PFSK-1 (cell line): ENCODE results near the gene DNAAF3.

Source experiments
- POLR2AphosphoS5 ChIP-seq: IDR thresholded peaks from 2 replicates; pipeline ENCODE4 v1.6.1; 2012; ENCODE audit warnings: low read depth, mild to moderate bottlenecking, control low read depth, low read length, moderate library complexity
- REST ChIP-seq, 2 experiments: IDR thresholded peaks; 2 replicates each; pipeline versions ENCODE4 v1.6.1 to v1.8.0; 2011 to 2012; ENCODE audit warnings: low read depth in 2 of 2, low read length in 2 of 2, control low read depth in 1 of 2, inconsistent platforms in 1 of 2, mild to moderate bottlenecking in 1 of 2, moderate library complexity in 1 of 2; ENCODE audit not compliant: insufficient read depth in 1 of 2
- SIN3A ChIP-seq: IDR thresholded peaks from 2 replicates; pipeline ENCODE4 v1.6.1; 2012; ENCODE audit warnings: mild to moderate bottlenecking, low read length, moderate library complexity, borderline replicate concordance; ENCODE audit not compliant: insufficient read depth
- TAF1 ChIP-seq: IDR thresholded peaks from 2 replicates; pipeline ENCODE4 v1.6.1; 2012; ENCODE audit warnings: low read length, control low read depth, borderline replicate concordance; ENCODE audit not compliant: insufficient read depth

- TF ChIP-seq POLR2AphosphoS5 (no peak), REST (IDR thresholded peaks at IDR 0.05; ENCODE audit: insufficient read depth in 1 of 2, low read depth in 2 of 2, low read length in 2 of 2) (no peak), TAF1 (no peak), SIN3A (no peak)
Observed at GRCh38 chr19:55115446-55116065, 50.9 kb downstream of the DNAAF3 start.
